Hepatocyte (in vitro differentiated cells): Measurements from ENCODE around the gene IKBKG. TPM values are rescaled to one million over a fixed set of nuclear protein-coding genes. Genes with fewer than 3 reads are reported as not detected.

Experiments used
- DNase-seq: peaks from one replicate; pipeline ENCODE4 v3.0.0-alpha.2; 2016; ENCODE audit warnings: low spot score
- H2AFZ ChIP-seq: fragments of 200-600 bp; sonication (generic); 2 replicates; pipeline ENCODE4 v1.6.0; 2016; ENCODE audit warnings: antibody characterized with exemption, mild to moderate bottlenecking
- H3K27ac ChIP-seq: fragments of 200-600 bp; sonication (generic); 2 replicates; pipeline ENCODE4 v1.5.1; 2016; ENCODE audit warnings: mild to moderate bottlenecking
- H3K27me3 ChIP-seq: fragments of 200-600 bp; sonication (generic); 2 replicates; pipeline ENCODE4 v1.6.1; 2016
- H3K36me3 ChIP-seq: fragments of 200-600 bp; sonication (generic); replicated peaks from 2 replicates; pipeline ENCODE4 v1.5.1; 2016; ENCODE audit warnings: low read depth; ENCODE audit not compliant: insufficient read depth
- H3K4me1 ChIP-seq: fragments of 200-600 bp; sonication (generic); 2 replicates; pipeline ENCODE4 v1.5.1; 2016; ENCODE audit warnings: mild to moderate bottlenecking, moderate library complexity; ENCODE audit not compliant: insufficient read depth
- H3K4me2 ChIP-seq: fragments of 200-600 bp; sonication (generic); 2 replicates; pipeline ENCODE4 v1.6.0; 2016
- H3K4me3 ChIP-seq: fragments of 200-600 bp; sonication (generic); 2 replicates; pipeline ENCODE4 v1.5.1; 2016; ENCODE audit warnings: mild to moderate bottlenecking
- H3K79me2 ChIP-seq: fragments of 200-600 bp; sonication (generic); 2 replicates; pipeline ENCODE4 v1.6.0; 2017; ENCODE audit warnings: mild to moderate bottlenecking
- H3K9me2 ChIP-seq: fragments of 200-600 bp; sonication (generic); replicated peaks from 2 replicates; pipeline ENCODE4 v1.6.0; 2017; ENCODE audit warnings: mild to moderate bottlenecking; ENCODE audit not compliant: insufficient read depth
- H3K9me3 ChIP-seq: fragments of 200-600 bp; sonication (generic); 2 replicates; pipeline ENCODE4 v1.5.1; 2016; ENCODE audit warnings: low read depth, mild to moderate bottlenecking
- H4K20me1 ChIP-seq: fragments of 200-600 bp; sonication (generic); 2 replicates; pipeline ENCODE4 v1.6.0; 2016; ENCODE audit warnings: mild to moderate bottlenecking; ENCODE audit not compliant: insufficient read depth, poor library complexity, severe bottlenecking
- EZH2 ChIP-seq: fragments of 200-600 bp; sonication (generic); IDR thresholded peaks from 2 replicates; pipeline ENCODE4 v1.6.1; 2016; ENCODE audit warnings: antibody characterized with exemption, mild to moderate bottlenecking, borderline replicate concordance
- EZH2phosphoT487 ChIP-seq: fragments of 200-600 bp; sonication (generic); IDR thresholded peaks from one replicate; pipeline ENCODE4 v1.6.1; 2018; ENCODE audit warnings: antibody characterized with exemption, mild to moderate bottlenecking, low read depth, moderate library complexity; ENCODE audit not compliant: unreplicated experiment, severe bottlenecking
- WGBS: methylation state at CpG from one replicate; pipeline ENCODE4 v1.1.6; 2016; ENCODE audit warnings: low lambda C conversion rate; ENCODE audit errors: missing lambda C conversion rate; 5-methylcytosine and 5-hydroxymethylcytosine counted together
- polyA plus RNA-seq: library from polyadenylated mRNA; unstranded; fragments of >200 nt; fragmentation: Nextera tagmentation; extraction: Ambion mirVana; gene quantifications from 2 replicates; pipeline ENCODE4 v1.2.1, GENCODE V29; 2016
- total RNA-seq: library from RNA; depleted of rRNA; stranded (reverse); fragments of >200 nt; gene quantifications from 2 replicates; pipeline ENCODE4 v1.2.3, GENCODE V29; 2014
- TF ChIP-seq, protein P1 (sequence below): fragments of 200-600 bp; sonication (generic); IDR thresholded peaks from 2 replicates; pipeline ENCODE4 v1.5.1; 2016; ENCODE audit warnings: antibody characterized with exemption, mild to moderate bottlenecking; ENCODE audit not compliant: poor library complexity

Gene IKBKG
- total and polyA plus RNA-seq, 2 experiments from 2014 or later: 19.7 to 30.7 TPM

DNA sequence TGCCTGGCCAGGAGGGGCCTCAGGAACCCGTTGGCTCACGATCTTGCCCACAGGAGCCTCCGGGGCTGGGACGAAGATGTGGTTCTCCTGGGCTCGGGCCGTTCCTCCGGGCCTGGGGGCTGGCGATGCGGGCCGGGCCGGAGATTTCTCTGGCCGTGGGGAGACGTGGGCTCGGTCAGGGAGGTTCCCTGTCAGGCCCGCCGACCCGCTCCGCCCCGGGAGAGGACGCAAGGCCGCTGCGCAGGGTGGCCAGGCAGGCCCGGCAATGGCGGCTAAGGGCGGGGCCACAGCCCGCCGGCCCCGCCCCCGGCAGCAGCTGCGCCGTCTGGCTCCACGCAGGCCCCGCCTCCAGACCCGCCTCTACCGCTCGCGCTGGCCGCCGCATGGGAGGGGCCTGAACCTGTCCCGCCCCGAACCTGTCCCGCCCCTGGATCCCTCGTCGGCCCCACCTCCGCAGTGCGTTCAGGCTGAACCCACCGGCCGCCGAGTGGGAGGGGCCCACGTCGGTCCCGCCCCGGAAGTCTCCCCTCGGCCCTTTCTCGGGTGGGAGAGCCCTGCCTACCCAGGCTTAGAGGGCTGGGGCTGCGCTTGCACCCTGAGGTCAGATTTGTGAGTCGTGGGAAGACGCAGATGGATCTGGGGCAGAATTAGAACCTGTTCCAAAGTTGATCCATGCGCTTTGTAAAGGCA lies 31.3 kb upstream of the IKBKG start, which contains the start of gene FAM3A:
Gene FAM3A (minus strand): TSS at position 267 of the 690 bp plus-strand sequence. CDS start 460 bp downstream, outside the sequence.
- peak within 1 kb of the TSS; percentile 72 for H3K4me2 ChIP-seq
- no peaks in the 10 kb centered on the region for H4K20me1 ChIP-seq
- no peak within 1 kb of the TSS for H2AFZ ChIP-seq
- peaks cover 14% of the 10 kb centered on the region for H3K4me1 ChIP-seq
- 57% methylated on average over 15 of the region's 59 CpGs for WGBS
- no peaks in the 10 kb centered on the region for H3K9me3 ChIP-seq
- no peaks in the 10 kb centered on the region for H3K9me2 ChIP-seq
- H3K4me3 ChIP-seq: peak within 1 kb of the TSS; percentile 41
- H3K36me3 ChIP-seq: no peaks in the 10 kb centered on the region
- no peak for TF ChIP-seq EZH2
- TF ChIP-seq, protein P1, sequence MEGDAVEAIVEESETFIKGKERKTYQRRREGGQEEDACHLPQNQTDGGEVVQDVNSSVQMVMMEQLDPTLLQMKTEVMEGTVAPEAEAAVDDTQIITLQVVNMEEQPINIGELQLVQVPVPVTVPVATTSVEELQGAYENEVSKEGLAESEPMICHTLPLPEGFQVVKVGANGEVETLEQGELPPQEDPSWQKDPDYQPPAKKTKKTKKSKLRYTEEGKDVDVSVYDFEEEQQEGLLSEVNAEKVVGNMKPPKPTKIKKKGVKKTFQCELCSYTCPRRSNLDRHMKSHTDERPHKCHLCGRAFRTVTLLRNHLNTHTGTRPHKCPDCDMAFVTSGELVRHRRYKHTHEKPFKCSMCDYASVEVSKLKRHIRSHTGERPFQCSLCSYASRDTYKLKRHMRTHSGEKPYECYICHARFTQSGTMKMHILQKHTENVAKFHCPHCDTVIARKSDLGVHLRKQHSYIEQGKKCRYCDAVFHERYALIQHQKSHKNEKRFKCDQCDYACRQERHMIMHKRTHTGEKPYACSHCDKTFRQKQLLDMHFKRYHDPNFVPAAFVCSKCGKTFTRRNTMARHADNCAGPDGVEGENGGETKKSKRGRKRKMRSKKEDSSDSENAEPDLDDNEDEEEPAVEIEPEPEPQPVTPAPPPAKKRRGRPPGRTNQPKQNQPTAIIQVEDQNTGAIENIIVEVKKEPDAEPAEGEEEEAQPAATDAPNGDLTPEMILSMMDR: no peak
- no peak for TF ChIP-seq EZH2phosphoT487
- H3K79me2 ChIP-seq: peaks cover 6% of the 10 kb centered on the region
- H3K27me3 ChIP-seq: no peaks in the 10 kb centered on the region
- peak within 1 kb of the TSS; percentile 97 for H3K27ac ChIP-seq
- peak; percentile 95 for DNase-seq

DNA sequence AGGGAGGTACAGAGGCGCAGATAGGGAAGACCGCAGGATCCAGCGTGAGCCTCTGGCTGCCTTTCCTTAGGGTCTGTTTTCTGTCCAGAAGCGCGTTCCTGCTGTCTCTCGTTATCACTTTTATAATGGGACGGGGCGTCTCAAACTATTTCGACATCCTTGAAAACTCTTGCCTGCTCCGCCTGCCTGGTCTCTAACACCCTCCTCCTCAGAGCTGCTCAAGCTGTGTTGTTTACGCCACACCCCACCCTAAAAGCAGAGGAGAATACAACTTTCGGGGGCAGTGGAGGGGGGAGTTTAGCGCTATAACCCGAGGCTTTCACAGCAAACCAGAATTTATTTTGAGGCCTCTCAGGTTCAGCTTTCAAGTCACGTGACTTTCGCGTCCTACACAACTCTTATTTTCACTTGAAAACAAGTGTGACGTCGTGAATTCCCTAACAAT lies 30.7 kb upstream of the IKBKG start:
- Histone ChIP-seq H3K27ac (peak overlapping the region; percentile 97), H3K79me2 (peaks cover 6% of the 10 kb centered on the region), H4K20me1 (no peaks in the 10 kb centered on the region), H3K9me2 (no peaks in the 10 kb centered on the region), H3K36me3 (no peaks in the 10 kb centered on the region), H3K4me3 (peak overlapping the region; percentile 2), H3K27me3 (no peaks in the 10 kb centered on the region), H3K4me1 (peaks cover 14% of the 10 kb centered on the region), H3K9me3 (no peaks in the 10 kb centered on the region), H3K4me2 (peak overlapping the region; percentile 70), H2AFZ (no peak overlapping the region)
- TF ChIP-seq, protein P1: no peak
- TF ChIP-seq EZH2 (no peak), EZH2phosphoT487 (no peak)
- DNase-seq: peak; percentile 82
- WGBS: 44% methylated on average over 19 of the region's 19 CpGs

DNA sequence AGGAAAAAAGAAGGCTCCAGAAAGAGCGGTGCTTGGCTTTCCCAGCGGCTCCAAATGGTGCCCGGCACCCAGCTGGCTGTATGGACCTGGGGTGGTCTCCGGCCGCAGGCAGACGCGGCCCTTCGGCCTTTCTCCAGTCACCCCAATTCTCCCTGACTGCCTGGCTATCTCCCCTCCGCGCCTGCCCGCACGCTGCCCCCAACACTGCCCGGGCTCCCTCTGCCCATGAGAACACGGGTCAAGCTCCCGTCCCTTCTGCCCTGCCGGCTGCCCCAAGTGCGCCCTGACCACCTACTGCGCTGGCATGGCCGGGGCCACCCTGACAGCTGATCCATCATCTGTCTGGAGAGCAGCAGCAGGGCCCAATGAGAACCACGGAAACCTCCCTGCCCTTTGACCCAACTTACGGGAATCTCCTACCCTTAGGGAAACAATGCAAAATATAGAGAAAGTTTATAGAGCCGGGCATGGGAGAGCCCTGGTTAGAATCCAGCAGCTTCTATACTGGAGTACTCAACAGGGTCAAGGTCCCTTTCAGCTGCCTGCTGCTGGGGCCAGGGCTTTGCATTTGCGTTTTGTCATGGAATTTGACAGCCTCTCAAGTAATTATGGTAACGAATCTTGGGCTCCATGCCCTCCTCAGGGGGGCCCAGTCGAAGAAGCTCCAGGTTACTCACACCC lies 30.2 kb upstream of the IKBKG start:
- Histone ChIP-seq H3K9me3 (no peaks in the 10 kb centered on the region), H3K27ac (peak overlapping the region; percentile 97), H4K20me1 (no peaks in the 10 kb centered on the region), H3K27me3 (no peaks in the 10 kb centered on the region), H3K9me2 (no peaks in the 10 kb centered on the region), H3K4me1 (peaks cover 14% of the 10 kb centered on the region), H3K4me2 (peak overlapping the region; percentile 70), H3K79me2 (peaks cover 6% of the 10 kb centered on the region), H2AFZ (no peak overlapping the region), H3K4me3 (no peak overlapping the region), H3K36me3 (no peaks in the 10 kb centered on the region)
- no peak for TF ChIP-seq EZH2phosphoT487
- no peak for TF ChIP-seq EZH2
- TF ChIP-seq, protein P1: no peak
- WGBS: 54% methylated on average over 25 of the region's 25 CpGs
- DNase-seq: peak; percentile 39
